T-helper 17 cell (primary cell): ENCODE data around the gene PPEF1. TPM values are rescaled to one million over a fixed set of nuclear protein-coding genes. Genes with fewer than 3 reads are reported as not detected.

Source experiments
- ATAC-seq: fragments of 150-1000 bp; cut with Tn5 transposase; 2 replicates; pipeline ENCODE4 v1.10.0; 2021; ENCODE audit warnings: mild to moderate bottlenecking, moderate library complexity
- DNase-seq, 3 donors: peaks; one replicate each; pipeline versions ENCODE4 v3.0.0 to v3.0.0-alpha.2; 2020 to 2021
- H3K9me3 ChIP-seq: one replicate; pipeline ENCODE4 v1.7.0; 2013; ENCODE audit warnings: low read length, mild to moderate bottlenecking; ENCODE audit not compliant: control insufficient read depth, poor library complexity, severe bottlenecking
- H3K27ac Mint-ChIP-seq: one replicate; pipeline ENCODE4 v1.8.0; 2022; ENCODE audit warnings: mild to moderate bottlenecking, moderate library complexity, mixed read lengths
- H3K27me3 Mint-ChIP-seq: one replicate; pipeline ENCODE4 v1.8.0; 2022; ENCODE audit warnings: mixed read lengths
- H3K36me3 Mint-ChIP-seq: one replicate; pipeline ENCODE4 v1.8.0; 2022; ENCODE audit warnings: low read depth, mixed read lengths
- H3K4me1 Mint-ChIP-seq: one replicate; pipeline ENCODE4 v1.8.0; 2022; ENCODE audit warnings: mild to moderate bottlenecking, mixed read lengths
- H3K4me3 Mint-ChIP-seq: one replicate; pipeline ENCODE4 v1.8.0; 2022; ENCODE audit warnings: mild to moderate bottlenecking, moderate library complexity, mixed read lengths
- total RNA-seq, 4 donors: library from RNA in 2 of 4; stranded (reverse) in 2 of 4; gene quantifications; one replicate each; pipeline ENCODE4 v1.2.3 and lab custom pipeline; 2022 to 2026

Gene PPEF1
- total RNA-seq, 2 donors from 2014 or later: 0.39 TPM; not detected in 1

GRCh38 chrX:18864390-18864920 is 157.0 kb downstream of the PPEF1 start:
- H3K27ac Mint-ChIP-seq: no peak overlapping the region
- H3K27me3 Mint-ChIP-seq: no peaks in the 10 kb centered on the region
- ATAC-seq: no peak
- H3K9me3 ChIP-seq: no peaks in the 10 kb centered on the region
- H3K36me3 Mint-ChIP-seq: no peaks in the 10 kb centered on the region
- H3K4me1 Mint-ChIP-seq: no peaks in the 10 kb centered on the region
- no peak for DNase-seq
- no peak overlapping the region for H3K4me3 Mint-ChIP-seq

- no peak overlapping the region for H3K4me3 Mint-ChIP-seq
- H3K36me3 Mint-ChIP-seq: no peaks in the 10 kb centered on the region
- DNase-seq (no peak), ATAC-seq (no peak)
- no peaks in the 10 kb centered on the region for H3K9me3 ChIP-seq
- H3K27me3 Mint-ChIP-seq: peaks cover 5% of the 10 kb centered on the region
- H3K4me1 Mint-ChIP-seq: no peaks in the 10 kb centered on the region
- H3K27ac Mint-ChIP-seq: no peak overlapping the region
Measured at GRCh38 chrX:18871161-18871890, 163.9 kb downstream of the PPEF1 start.

- peaks cover 6% of the 10 kb centered on the region for H3K27me3 Mint-ChIP-seq
- H3K9me3 ChIP-seq: no peaks in the 10 kb centered on the region
- H3K36me3 Mint-ChIP-seq: no peaks in the 10 kb centered on the region
- H3K4me3 Mint-ChIP-seq: no peak overlapping the region
- no peak for DNase-seq
- no peak for ATAC-seq
- no peaks in the 10 kb centered on the region for H3K4me1 Mint-ChIP-seq
- H3K27ac Mint-ChIP-seq: no peak overlapping the region
Measured at GRCh38 chrX:18871970-18872369, 164.5 kb downstream of the PPEF1 start.

- Mint-ChIP-seq H3K4me1 (no peaks in the 10 kb centered on the region), H3K27me3 (peaks cover 6% of the 10 kb centered on the region), H3K27ac (no peak overlapping the region)
Measured at GRCh38 chrX:18872621-18873020, 165.2 kb downstream of the PPEF1 start.

GRCh38 chrX:18873189-18873791 is 165.8 kb downstream of the PPEF1 start:
- Mint-ChIP-seq H3K27me3 (peaks cover 6% of the 10 kb centered on the region), H3K36me3 (no peaks in the 10 kb centered on the region), H3K27ac (no peak overlapping the region), H3K4me3 (no peak overlapping the region), H3K4me1 (no peaks in the 10 kb centered on the region)
- ATAC-seq (no peak), DNase-seq (no peak)
- H3K9me3 ChIP-seq: no peaks in the 10 kb centered on the region

More at GRCh38 chrX:18872621-18873020, 165.2 kb downstream of the PPEF1 start:
- DNase-seq (no peak), ATAC-seq (no peak)
- Mint-ChIP-seq H3K4me3 (no peak overlapping the region), H3K36me3 (no peaks in the 10 kb centered on the region)
- H3K9me3 ChIP-seq: no peaks in the 10 kb centered on the region

GRCh38 chrX:18873836-18874235 is 166.4 kb downstream of the PPEF1 start:
- Mint-ChIP-seq H3K27me3 (peaks cover 6% of the 10 kb centered on the region), H3K27ac (no peak overlapping the region), H3K4me3 (no peak overlapping the region), H3K36me3 (no peaks in the 10 kb centered on the region), H3K4me1 (no peaks in the 10 kb centered on the region)
- DNase-seq (no peak), ATAC-seq (no peak)
- H3K9me3 ChIP-seq: no peaks in the 10 kb centered on the region

GRCh38 chrX:18874560-18875255 is 167.3 kb downstream of the PPEF1 start:
- H3K27me3 Mint-ChIP-seq: peaks cover 6% of the 10 kb centered on the region
- DNase-seq (no peak), ATAC-seq (no peak)
- H3K4me3 Mint-ChIP-seq: no peak overlapping the region
- H3K4me1 Mint-ChIP-seq: no peaks in the 10 kb centered on the region
- no peaks in the 10 kb centered on the region for H3K9me3 ChIP-seq
- H3K36me3 Mint-ChIP-seq: no peaks in the 10 kb centered on the region
- H3K27ac Mint-ChIP-seq: no peak overlapping the region

GRCh38 chrX:18875256-18875878 is 167.9 kb downstream of the PPEF1 start:
- no peak for ATAC-seq
- no peaks in the 10 kb centered on the region for H3K9me3 ChIP-seq
- Mint-ChIP-seq H3K4me1 (no peaks in the 10 kb centered on the region), H3K36me3 (no peaks in the 10 kb centered on the region), H3K4me3 (no peak overlapping the region), H3K27me3 (peaks cover 6% of the 10 kb centered on the region), H3K27ac (no peak overlapping the region)
- no peak for DNase-seq

- no peaks in the 10 kb centered on the region for H3K36me3 Mint-ChIP-seq
- DNase-seq (no peak), ATAC-seq (no peak)
- peaks cover 6% of the 10 kb centered on the region for H3K27me3 Mint-ChIP-seq
- no peaks in the 10 kb centered on the region for H3K4me1 Mint-ChIP-seq
- no peak overlapping the region for H3K4me3 Mint-ChIP-seq
- H3K9me3 ChIP-seq: no peaks in the 10 kb centered on the region
- H3K27ac Mint-ChIP-seq: no peak overlapping the region
Measured at GRCh38 chrX:18877469-18877868, 170.0 kb downstream of the PPEF1 start.

Other genes starting within 250 kb of the PPEF1 start
- not detected for gene RS1, start 35.5 kb upstream of the PPEF1 start, total RNA-seq